ENCODE measurements around the gene GARNL3. TPM values are rescaled to one million over a fixed set of nuclear protein-coding genes. Genes with fewer than 3 reads are reported as not detected.

Gene GARNL3
- total and polyA plus RNA-seq, 2 experiments from 2014 or later = 8.7 to 21.9 TPM

DNA sequence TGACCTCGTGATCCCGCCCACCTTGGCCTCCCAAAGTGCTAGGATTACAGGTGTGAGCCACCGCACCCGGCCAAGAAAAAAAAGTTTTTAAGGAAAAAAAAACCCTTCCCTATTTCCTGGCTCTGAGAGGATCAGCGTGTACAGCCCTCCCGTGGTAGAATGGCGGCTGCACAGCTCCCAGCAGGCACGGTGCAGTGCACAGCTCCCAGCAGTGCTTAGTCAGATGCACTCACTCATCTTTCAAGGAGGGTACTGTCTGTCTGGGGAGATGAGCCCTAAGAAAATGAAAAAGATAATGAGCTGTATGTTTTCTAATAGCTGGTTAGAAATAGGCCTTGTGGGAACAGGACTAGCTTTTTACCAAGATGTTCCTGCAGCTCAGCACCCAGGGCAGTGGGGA, 95.7 kb downstream of the GARNL3 start:
- no peak overlapping the region for H3K4me3 Mint-ChIP-seq
- no peak overlapping the region for H3K27ac ChIP-seq (ENCODE audit: low read depth)

More for the DNA sequence above, 95.7 kb downstream of the GARNL3 start:
- no peaks in the 10 kb centered on the region for H3K79me2 ChIP-seq (replicated peaks; ENCODE audit: insufficient read depth)
- Mint-ChIP-seq H3K27me3 (ENCODE audit: insufficient read depth, low read depth, poor library complexity) (peaks cover 1% of the 10 kb centered on the region), H3K27ac (no peak overlapping the region; the same call in 1 of the 2 replicates), H3K36me3 (ENCODE audit: low read depth) (no peaks in the 10 kb centered on the region; the same call in 2 of the 3 replicates), H3K9me3 (no peaks in the 10 kb centered on the region; the same call in 2 of the 3 replicates), H3K4me1 (peaks cover 3% of the 10 kb centered on the region)
- H3K36me3 ChIP-seq (ENCODE audit: insufficient read depth) = peaks cover 4% of the 10 kb centered on the region; the same call in 1 of the 2 replicates
- H3K4me2 ChIP-seq = no peak overlapping the region
- H4K20me1 ChIP-seq (replicated peaks; ENCODE audit: insufficient read depth) = no peaks in the 10 kb centered on the region
- H3K4me3 ChIP-seq = no peak overlapping the region
- H3F3A ChIP-seq (replicated peaks; ENCODE audit: low read depth) = no peaks in the 10 kb centered on the region
- H3K27me3 ChIP-seq (ENCODE audit: insufficient read depth) = no peaks in the 10 kb centered on the region
- H3K9me2 ChIP-seq (ENCODE audit: insufficient read depth) = no peaks in the 10 kb centered on the region
- H3K4me1 ChIP-seq (ENCODE audit: insufficient read depth) = no peaks in the 10 kb centered on the region
- no peak overlapping the region for H2AFZ ChIP-seq
- DNase-seq (ENCODE audit: low spot score) = no peak
- no peak for ATAC-seq
- TF ChIP-seq JUNB (IDR thresholded peaks at IDR 0.05; ENCODE audit: unreplicated experiment) (no peak), EZH2 (IDR thresholded peaks at IDR 0.05; ENCODE audit: low read depth, unreplicated experiment) (no peak), POLR2AphosphoS5 (IDR thresholded peaks at IDR 0.05; ENCODE audit: low read depth) (no peak), NANOG (IDR thresholded peaks at IDR 0.05; ENCODE audit: borderline replicate concordance) (no peak), ZNF114 (CRISPR knock-in tag; IDR thresholded peaks at IDR 0.05) (no peak), ZNF331 (CRISPR knock-in tag; IDR thresholded peaks at IDR 0.05; ENCODE audit: low read depth) (no peak), STAT1 (IDR thresholded peaks at IDR 0.05; ENCODE audit: unreplicated experiment) (no peak), EZH2phosphoT487 (IDR thresholded peaks at IDR 0.05; ENCODE audit: unreplicated experiment) (no peak), CREB1 (CRISPR knock-in tag; IDR thresholded peaks at IDR 0.05; ENCODE audit: low read depth) (no peak)
- TF ChIP-seq, protein P1, sequence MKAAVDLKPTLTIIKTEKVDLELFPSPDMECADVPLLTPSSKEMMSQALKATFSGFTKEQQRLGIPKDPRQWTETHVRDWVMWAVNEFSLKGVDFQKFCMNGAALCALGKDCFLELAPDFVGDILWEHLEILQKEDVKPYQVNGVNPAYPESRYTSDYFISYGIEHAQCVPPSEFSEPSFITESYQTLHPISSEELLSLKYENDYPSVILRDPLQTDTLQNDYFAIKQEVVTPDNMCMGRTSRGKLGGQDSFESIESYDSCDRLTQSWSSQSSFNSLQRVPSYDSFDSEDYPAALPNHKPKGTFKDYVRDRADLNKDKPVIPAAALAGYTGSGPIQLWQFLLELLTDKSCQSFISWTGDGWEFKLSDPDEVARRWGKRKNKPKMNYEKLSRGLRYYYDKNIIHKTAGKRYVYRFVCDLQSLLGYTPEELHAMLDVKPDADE (IDR thresholded peaks at IDR 0.05) = no peak
- TF ChIP-seq, protein P2, sequence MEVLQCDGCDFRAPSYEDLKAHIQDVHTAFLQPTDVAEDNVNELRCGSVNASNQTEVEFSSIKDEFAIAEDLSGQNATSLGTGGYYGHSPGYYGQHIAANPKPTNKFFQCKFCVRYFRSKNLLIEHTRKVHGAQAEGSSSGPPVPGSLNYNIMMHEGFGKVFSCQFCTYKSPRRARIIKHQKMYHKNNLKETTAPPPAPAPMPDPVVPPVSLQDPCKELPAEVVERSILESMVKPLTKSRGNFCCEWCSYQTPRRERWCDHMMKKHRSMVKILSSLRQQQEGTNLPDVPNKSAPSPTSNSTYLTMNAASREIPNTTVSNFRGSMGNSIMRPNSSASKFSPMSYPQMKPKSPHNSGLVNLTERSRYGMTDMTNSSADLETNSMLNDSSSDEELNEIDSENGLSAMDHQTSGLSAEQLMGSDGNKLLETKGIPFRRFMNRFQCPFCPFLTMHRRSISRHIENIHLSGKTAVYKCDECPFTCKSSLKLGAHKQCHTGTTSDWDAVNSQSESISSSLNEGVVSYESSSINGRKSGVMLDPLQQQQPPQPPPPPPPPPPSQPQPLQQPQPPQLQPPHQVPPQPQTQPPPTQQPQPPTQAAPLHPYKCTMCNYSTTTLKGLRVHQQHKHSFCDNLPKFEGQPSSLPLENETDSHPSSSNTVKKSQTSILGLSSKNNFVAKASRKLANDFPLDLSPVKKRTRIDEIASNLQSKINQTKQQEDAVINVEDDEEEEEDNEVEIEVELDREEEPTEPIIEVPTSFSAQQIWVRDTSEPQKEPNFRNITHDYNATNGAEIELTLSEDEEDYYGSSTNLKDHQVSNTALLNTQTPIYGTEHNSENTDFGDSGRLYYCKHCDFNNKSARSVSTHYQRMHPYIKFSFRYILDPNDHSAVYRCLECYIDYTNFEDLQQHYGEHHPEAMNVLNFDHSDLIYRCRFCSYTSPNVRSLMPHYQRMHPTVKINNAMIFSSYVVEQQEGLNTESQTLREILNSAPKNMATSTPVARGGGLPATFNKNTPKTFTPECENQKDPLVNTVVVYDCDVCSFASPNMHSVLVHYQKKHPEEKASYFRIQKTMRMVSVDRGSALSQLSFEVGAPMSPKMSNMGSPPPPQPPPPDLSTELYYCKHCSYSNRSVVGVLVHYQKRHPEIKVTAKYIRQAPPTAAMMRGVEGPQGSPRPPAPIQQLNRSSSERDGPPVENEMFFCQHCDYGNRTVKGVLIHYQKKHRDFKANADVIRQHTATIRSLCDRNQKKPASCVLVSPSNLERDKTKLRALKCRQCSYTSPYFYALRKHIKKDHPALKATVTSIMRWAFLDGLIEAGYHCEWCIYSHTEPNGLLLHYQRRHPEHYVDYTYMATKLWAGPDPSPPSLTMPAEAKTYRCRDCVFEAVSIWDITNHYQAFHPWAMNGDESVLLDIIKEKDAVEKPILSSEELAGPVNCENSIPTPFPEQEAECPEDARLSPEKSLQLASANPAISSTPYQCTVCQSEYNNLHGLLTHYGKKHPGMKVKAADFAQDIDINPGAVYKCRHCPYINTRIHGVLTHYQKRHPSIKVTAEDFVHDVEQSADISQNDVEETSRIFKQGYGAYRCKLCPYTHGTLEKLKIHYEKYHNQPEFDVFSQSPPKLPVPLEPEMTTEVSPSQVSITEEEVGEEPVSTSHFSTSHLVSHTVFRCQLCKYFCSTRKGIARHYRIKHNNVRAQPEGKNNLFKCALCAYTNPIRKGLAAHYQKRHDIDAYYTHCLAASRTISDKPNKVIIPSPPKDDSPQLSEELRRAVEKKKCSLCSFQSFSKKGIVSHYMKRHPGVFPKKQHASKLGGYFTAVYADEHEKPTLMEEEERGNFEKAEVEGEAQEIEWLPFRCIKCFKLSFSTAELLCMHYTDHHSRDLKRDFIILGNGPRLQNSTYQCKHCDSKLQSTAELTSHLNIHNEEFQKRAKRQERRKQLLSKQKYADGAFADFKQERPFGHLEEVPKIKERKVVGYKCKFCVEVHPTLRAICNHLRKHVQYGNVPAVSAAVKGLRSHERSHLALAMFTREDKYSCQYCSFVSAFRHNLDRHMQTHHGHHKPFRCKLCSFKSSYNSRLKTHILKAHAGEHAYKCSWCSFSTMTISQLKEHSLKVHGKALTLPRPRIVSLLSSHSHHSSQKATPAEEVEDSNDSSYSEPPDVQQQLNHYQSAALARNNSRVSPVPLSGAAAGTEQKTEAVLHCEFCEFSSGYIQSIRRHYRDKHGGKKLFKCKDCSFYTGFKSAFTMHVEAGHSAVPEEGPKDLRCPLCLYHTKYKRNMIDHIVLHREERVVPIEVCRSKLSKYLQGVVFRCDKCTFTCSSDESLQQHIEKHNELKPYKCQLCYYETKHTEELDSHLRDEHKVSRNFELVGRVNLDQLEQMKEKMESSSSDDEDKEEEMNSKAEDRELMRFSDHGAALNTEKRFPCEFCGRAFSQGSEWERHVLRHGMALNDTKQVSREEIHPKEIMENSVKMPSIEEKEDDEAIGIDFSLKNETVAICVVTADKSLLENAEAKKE (CRISPR knock-in tag; IDR thresholded peaks at IDR 0.05) = no peak
- TF ChIP-seq, protein P3, sequence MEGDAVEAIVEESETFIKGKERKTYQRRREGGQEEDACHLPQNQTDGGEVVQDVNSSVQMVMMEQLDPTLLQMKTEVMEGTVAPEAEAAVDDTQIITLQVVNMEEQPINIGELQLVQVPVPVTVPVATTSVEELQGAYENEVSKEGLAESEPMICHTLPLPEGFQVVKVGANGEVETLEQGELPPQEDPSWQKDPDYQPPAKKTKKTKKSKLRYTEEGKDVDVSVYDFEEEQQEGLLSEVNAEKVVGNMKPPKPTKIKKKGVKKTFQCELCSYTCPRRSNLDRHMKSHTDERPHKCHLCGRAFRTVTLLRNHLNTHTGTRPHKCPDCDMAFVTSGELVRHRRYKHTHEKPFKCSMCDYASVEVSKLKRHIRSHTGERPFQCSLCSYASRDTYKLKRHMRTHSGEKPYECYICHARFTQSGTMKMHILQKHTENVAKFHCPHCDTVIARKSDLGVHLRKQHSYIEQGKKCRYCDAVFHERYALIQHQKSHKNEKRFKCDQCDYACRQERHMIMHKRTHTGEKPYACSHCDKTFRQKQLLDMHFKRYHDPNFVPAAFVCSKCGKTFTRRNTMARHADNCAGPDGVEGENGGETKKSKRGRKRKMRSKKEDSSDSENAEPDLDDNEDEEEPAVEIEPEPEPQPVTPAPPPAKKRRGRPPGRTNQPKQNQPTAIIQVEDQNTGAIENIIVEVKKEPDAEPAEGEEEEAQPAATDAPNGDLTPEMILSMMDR (conservative IDR thresholded peaks at IDR 0.05; ENCODE audit: low read depth in 2 of 2) = no peak
- TF ChIP-seq, protein P4, sequence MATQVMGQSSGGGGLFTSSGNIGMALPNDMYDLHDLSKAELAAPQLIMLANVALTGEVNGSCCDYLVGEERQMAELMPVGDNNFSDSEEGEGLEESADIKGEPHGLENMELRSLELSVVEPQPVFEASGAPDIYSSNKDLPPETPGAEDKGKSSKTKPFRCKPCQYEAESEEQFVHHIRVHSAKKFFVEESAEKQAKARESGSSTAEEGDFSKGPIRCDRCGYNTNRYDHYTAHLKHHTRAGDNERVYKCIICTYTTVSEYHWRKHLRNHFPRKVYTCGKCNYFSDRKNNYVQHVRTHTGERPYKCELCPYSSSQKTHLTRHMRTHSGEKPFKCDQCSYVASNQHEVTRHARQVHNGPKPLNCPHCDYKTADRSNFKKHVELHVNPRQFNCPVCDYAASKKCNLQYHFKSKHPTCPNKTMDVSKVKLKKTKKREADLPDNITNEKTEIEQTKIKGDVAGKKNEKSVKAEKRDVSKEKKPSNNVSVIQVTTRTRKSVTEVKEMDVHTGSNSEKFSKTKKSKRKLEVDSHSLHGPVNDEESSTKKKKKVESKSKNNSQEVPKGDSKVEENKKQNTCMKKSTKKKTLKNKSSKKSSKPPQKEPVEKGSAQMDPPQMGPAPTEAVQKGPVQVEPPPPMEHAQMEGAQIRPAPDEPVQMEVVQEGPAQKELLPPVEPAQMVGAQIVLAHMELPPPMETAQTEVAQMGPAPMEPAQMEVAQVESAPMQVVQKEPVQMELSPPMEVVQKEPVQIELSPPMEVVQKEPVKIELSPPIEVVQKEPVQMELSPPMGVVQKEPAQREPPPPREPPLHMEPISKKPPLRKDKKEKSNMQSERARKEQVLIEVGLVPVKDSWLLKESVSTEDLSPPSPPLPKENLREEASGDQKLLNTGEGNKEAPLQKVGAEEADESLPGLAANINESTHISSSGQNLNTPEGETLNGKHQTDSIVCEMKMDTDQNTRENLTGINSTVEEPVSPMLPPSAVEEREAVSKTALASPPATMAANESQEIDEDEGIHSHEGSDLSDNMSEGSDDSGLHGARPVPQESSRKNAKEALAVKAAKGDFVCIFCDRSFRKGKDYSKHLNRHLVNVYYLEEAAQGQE (IDR thresholded peaks at IDR 0.05; ENCODE audit: unreplicated experiment) = no peak
